Activated naive CD8-positive, alpha-beta T cell treated with anti-CD3 and anti-CD28 coated beads for 36 hours (primary cell): ENCODE results near the gene BCL2L2. TPM values are rescaled to one million over a fixed set of nuclear protein-coding genes. Genes with fewer than 3 reads are reported as not detected.

Experiments
- DNase-seq: peaks from one replicate; pipeline ENCODE4 v3.0.0; 2021
- H3K27ac Mint-ChIP-seq: one replicate; pipeline ENCODE4 v1.8.0; 2022; ENCODE audit warnings: mild to moderate bottlenecking, moderate library complexity, mixed read lengths
- H3K27me3 Mint-ChIP-seq: one replicate; pipeline ENCODE4 v1.8.0; 2022; ENCODE audit warnings: mild to moderate bottlenecking, mixed read lengths
- H3K36me3 Mint-ChIP-seq: one replicate; pipeline ENCODE4 v1.8.0; 2021; ENCODE audit warnings: mild to moderate bottlenecking, mixed read lengths
- H3K4me1 Mint-ChIP-seq: one replicate; pipeline ENCODE4 v1.8.0; 2021; ENCODE audit warnings: mixed read lengths
- H3K4me3 Mint-ChIP-seq: one replicate; pipeline ENCODE4 v1.8.0; 2022; ENCODE audit warnings: mild to moderate bottlenecking, moderate library complexity, mixed read lengths
- H3K9me3 Mint-ChIP-seq: one replicate; pipeline ENCODE4 v1.8.0; 2022; ENCODE audit warnings: mixed read lengths
- total RNA-seq, 2 experiments: library from RNA; stranded (reverse); gene quantifications; one replicate each; pipeline ENCODE4 v1.2.3, GENCODE V29; 2021

The BCL2L2 gene
- total RNA-seq, 2 experiments from 2014 or later = 1.4 to 1.8 TPM

GRCh38 chr14:23354990-23355389 lies 48.4 kb downstream of the BCL2L2 start:
- peaks cover 6% of the 10 kb centered on the region for H3K4me1 Mint-ChIP-seq
- no peak overlapping the region for H3K4me3 Mint-ChIP-seq
- H3K9me3 Mint-ChIP-seq = no peaks in the 10 kb centered on the region
- H3K36me3 Mint-ChIP-seq = peaks cover 2% of the 10 kb centered on the region
- no peak overlapping the region for H3K27ac Mint-ChIP-seq
- DNase-seq = no peak
- peaks cover 23% of the 10 kb centered on the region for H3K27me3 Mint-ChIP-seq

GRCh38 chr14:23355871-23356435 lies 49.3 kb downstream of the BCL2L2 start:
- no peak overlapping the region for H3K4me3 Mint-ChIP-seq
- peaks cover 6% of the 10 kb centered on the region for H3K4me1 Mint-ChIP-seq
- no peaks in the 10 kb centered on the region for H3K36me3 Mint-ChIP-seq
- H3K27ac Mint-ChIP-seq = no peak overlapping the region
- H3K9me3 Mint-ChIP-seq = no peaks in the 10 kb centered on the region
- no peak for DNase-seq
- H3K27me3 Mint-ChIP-seq = peaks cover 23% of the 10 kb centered on the region

GRCh38 chr14:23356662-23357061 lies 50.0 kb downstream of the BCL2L2 start:
- H3K4me1 Mint-ChIP-seq = peaks cover 2% of the 10 kb centered on the region

GRCh38 chr14:23357261-23357660 lies 50.6 kb downstream of the BCL2L2 start:
- no peaks in the 10 kb centered on the region for H3K9me3 Mint-ChIP-seq
- no peak overlapping the region for H3K27ac Mint-ChIP-seq
- no peaks in the 10 kb centered on the region for H3K36me3 Mint-ChIP-seq
- peaks cover 2% of the 10 kb centered on the region for H3K4me1 Mint-ChIP-seq
- no peak for DNase-seq
- H3K4me3 Mint-ChIP-seq = no peak overlapping the region
- peaks cover 18% of the 10 kb centered on the region for H3K27me3 Mint-ChIP-seq

More at GRCh38 chr14:23356662-23357061, 50.0 kb downstream of the BCL2L2 start:
- DNase-seq = no peak
- Mint-ChIP-seq H3K4me3 (no peak overlapping the region), H3K36me3 (no peaks in the 10 kb centered on the region), H3K27ac (no peak overlapping the region), H3K9me3 (no peaks in the 10 kb centered on the region), H3K27me3 (peaks cover 18% of the 10 kb centered on the region)

DNA sequence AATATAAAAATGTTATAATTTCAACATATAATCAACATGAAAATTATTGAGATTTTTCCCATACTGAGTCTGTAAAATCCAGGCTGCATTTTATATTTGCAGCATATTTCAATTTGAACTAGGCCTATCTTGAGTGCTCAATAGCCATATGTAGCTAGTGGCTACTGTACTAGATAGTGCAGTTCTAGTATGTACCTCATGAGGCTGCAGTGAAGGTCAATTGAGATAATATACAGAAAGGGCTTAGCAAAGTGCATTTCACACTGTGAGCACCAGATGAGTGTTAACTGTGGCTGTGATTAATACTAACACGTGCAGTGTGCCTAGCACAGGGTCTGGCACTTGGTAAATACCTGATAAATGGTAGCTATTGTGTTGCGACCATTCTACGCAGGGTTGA lies 51.4 kb downstream of the BCL2L2 start:
- H3K9me3 Mint-ChIP-seq = no peaks in the 10 kb centered on the region
- DNase-seq = no peak
- H3K27ac Mint-ChIP-seq = no peak overlapping the region
- no peak overlapping the region for H3K4me3 Mint-ChIP-seq
- H3K4me1 Mint-ChIP-seq = peaks cover under 1% of the 10 kb centered on the region
- no peaks in the 10 kb centered on the region for H3K36me3 Mint-ChIP-seq
- peaks cover 13% of the 10 kb centered on the region for H3K27me3 Mint-ChIP-seq

- peaks cover 11% of the 10 kb centered on the region for H3K27me3 Mint-ChIP-seq
- H3K27ac Mint-ChIP-seq = no peak overlapping the region
- H3K4me3 Mint-ChIP-seq = no peak overlapping the region
- H3K4me1 Mint-ChIP-seq = no peaks in the 10 kb centered on the region
- no peak for DNase-seq
- H3K9me3 Mint-ChIP-seq = no peaks in the 10 kb centered on the region
- H3K36me3 Mint-ChIP-seq = no peaks in the 10 kb centered on the region
Measured at GRCh38 chr14:23358553-23359166, 52.0 kb downstream of the BCL2L2 start.

DNA sequence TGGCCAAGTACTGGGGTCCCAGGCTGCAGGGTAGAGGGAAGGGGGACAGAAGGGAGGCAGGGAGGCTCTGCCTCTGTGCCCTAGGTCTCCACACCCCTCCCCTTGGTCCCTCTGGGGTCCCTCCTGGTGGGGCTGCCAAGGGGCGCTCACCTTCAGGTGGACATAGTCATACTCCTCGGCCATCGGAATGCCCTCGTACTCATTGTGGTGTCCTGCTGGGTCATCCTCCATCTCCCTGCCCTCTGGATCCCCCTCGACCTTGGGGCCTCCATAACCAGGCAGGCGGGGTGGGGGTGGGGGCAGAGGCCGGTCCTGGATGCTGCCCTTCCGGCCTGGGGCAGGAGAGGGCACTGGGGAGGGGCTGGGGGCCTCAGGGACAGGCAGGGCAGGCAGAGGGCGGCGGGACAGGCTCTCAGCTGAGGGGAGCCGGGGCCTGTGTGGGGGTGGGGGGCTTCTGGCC lies 52.6 kb downstream of the BCL2L2 start:
- H3K4me3 Mint-ChIP-seq = no peak overlapping the region
- DNase-seq = no peak
- no peaks in the 10 kb centered on the region for H3K4me1 Mint-ChIP-seq
- H3K36me3 Mint-ChIP-seq = no peaks in the 10 kb centered on the region
- H3K27ac Mint-ChIP-seq = no peak overlapping the region
- no peaks in the 10 kb centered on the region for H3K9me3 Mint-ChIP-seq
- peaks cover 11% of the 10 kb centered on the region for H3K27me3 Mint-ChIP-seq

GRCh38 chr14:23359722-23360447 lies 53.3 kb downstream of the BCL2L2 start:
- Mint-ChIP-seq H3K9me3 (no peaks in the 10 kb centered on the region), H3K36me3 (no peaks in the 10 kb centered on the region), H3K27me3 (peaks cover 16% of the 10 kb centered on the region), H3K4me3 (no peak overlapping the region), H3K4me1 (no peaks in the 10 kb centered on the region), H3K27ac (no peak overlapping the region)
- DNase-seq = no peak

DNA sequence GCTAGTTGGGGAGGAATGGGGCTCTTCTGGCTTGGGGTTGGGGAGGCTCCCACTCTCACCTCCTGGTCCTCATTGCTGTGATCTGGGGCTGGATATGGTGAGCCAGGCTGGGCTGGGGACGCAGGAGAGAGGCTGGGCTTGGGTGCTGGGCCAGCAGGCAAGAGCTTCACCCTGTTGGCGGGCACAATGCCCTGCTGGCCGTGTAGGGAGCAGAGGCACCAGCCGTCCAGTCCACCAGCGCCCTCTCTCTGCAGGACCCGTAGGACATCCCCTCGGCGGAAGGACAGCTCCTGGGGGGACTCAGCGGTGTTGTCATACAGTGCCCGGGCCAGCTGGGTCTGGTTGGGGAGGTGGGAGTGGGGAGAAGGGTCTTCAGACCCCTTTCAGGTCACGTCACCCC lies 53.9 kb downstream of the BCL2L2 start:
- H3K36me3 Mint-ChIP-seq = no peaks in the 10 kb centered on the region
- H3K27ac Mint-ChIP-seq = no peak overlapping the region
- H3K4me3 Mint-ChIP-seq = no peak overlapping the region
- H3K9me3 Mint-ChIP-seq = no peaks in the 10 kb centered on the region
- peaks cover 18% of the 10 kb centered on the region for H3K27me3 Mint-ChIP-seq
- no peak for DNase-seq
- H3K4me1 Mint-ChIP-seq = no peaks in the 10 kb centered on the region

DNA sequence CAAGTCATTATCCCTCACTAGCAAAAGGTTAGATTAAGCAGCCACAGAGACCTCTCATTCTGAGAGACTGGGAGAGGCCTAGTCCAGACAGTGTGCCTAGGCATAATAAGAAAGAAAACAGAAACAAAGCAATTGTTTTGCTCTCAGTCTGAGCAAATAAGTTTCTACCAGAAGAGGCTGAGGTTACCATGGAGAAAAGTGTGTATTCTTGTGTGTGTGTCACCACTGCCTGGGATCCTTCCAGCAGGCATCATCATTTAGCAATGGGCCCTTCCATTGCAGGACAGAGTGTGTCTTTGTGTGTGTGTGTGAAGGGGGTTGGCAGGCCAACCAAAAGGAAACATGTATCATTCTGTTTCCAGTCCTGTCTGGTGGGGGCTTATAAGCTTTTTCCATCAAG lies 54.7 kb downstream of the BCL2L2 start:
- H3K9me3 Mint-ChIP-seq = no peaks in the 10 kb centered on the region
- H3K4me3 Mint-ChIP-seq = no peak overlapping the region
- H3K27me3 Mint-ChIP-seq = peaks cover 18% of the 10 kb centered on the region
- H3K4me1 Mint-ChIP-seq = no peaks in the 10 kb centered on the region
- H3K36me3 Mint-ChIP-seq = no peaks in the 10 kb centered on the region
- H3K27ac Mint-ChIP-seq = no peak overlapping the region
- DNase-seq = no peak

Other genes starting within 250 kb of the BCL2L2 start
- under 1 TPM; 0.49 to 0.52 TPM for gene CDH24, start 249.3 kb upstream of the BCL2L2 start, total RNA-seq
- gene ACIN1, start 211.7 kb upstream of the BCL2L2 start, total RNA-seq = 100 to 1,000 TPM; 160 to 174 TPM
- 10 to 100 TPM; 52.0 to 57.0 TPM for gene C14orf119, start 211.3 kb upstream of the BCL2L2 start, total RNA-seq
- gene CIROP, start 201.8 kb upstream of the BCL2L2 start, total RNA-seq = not detected
- gene CEBPE, start 187.6 kb upstream of the BCL2L2 start, total RNA-seq = under 1 TPM; 0.45 to 0.68 TPM
- 1 to 10 TPM; 2.5 to 2.8 TPM for gene SLC7A8, start 123.2 kb upstream of the BCL2L2 start, total RNA-seq
- gene RNF212B, start 68.9 kb upstream of the BCL2L2 start, total RNA-seq = not detected
- gene HOMEZ, start 20.7 kb upstream of the BCL2L2 start, total RNA-seq = 10 to 100 TPM; 10.8 to 12.7 TPM
- 10 to 100 TPM; 21.1 to 21.4 TPM for gene PPP1R3E, start 4.0 kb upstream of the BCL2L2 start, total RNA-seq
- gene PABPN1, start 14.6 kb downstream of the BCL2L2 start, total RNA-seq = 100 to 1,000 TPM; 280 to 289 TPM
- 1 to 10 TPM; 2.2 to 2.9 TPM for gene SLC22A17, start 46.1 kb downstream of the BCL2L2 start, total RNA-seq
- not detected for gene EFS, start 58.3 kb downstream of the BCL2L2 start, total RNA-seq
- not detected for gene IL25, start 66.0 kb downstream of the BCL2L2 start, total RNA-seq
- gene CMTM5, start 70.2 kb downstream of the BCL2L2 start, total RNA-seq = not detected
- not detected for gene MYH6, start 101.4 kb downstream of the BCL2L2 start, total RNA-seq
- gene MYH7, start 128.8 kb downstream of the BCL2L2 start, total RNA-seq = under 1 TPM; 0.04 to 0.06 TPM
- 10 to 100 TPM; 75.2 to 80.3 TPM for gene NGDN, start 162.9 kb downstream of the BCL2L2 start, total RNA-seq
- 1 to 10 TPM in 1 of 2 experiments, under 1 TPM in 1; 0.85 to 1.1 TPM for gene ZFHX2, start 244.9 kb downstream of the BCL2L2 start, total RNA-seq
- gene THTPA, start 249.4 kb downstream of the BCL2L2 start, total RNA-seq = 1 to 10 TPM; 7.6 to 9.4 TPM